Anterior cingulate cortex (tissue), 58 donors: ENCODE results near the gene IGF2BP1.

Source experiments
- DNase-seq, 58 donors: peaks; one replicate each; lab custom pipeline; 2025; lab: John Stamatoyannopoulos, UW

The IGF2BP1 gene

GRCh38 chr17:48997103-48997826, at the start of gene IGF2BP1:
TSS of gene IGF2BP1 (plus strand) at chr17:48997385. CDS start at chr17:48997746, 361 bp downstream.
- DNase-seq, result no peak

DNA sequence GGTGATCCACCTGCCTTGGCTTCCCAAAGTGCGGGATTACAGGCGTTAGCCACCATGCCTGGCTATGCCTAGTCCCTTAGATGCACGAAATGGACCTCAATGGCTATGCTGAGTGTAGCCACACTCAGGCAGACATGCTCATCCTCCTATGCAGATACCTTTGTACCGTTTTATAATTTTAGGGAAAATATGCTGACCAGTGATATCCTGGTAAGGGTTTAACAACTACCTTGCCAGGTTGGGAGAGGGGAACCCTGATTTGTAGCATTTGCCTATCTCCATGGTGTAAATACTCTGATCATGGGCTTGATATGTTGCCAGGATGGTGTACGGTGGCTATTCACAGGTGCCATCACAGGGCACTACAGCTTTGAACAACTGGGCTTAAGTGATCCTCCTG, 45.6 kb upstream of the IGF2BP1 start:
- DNase-seq, result no peak

DNA sequence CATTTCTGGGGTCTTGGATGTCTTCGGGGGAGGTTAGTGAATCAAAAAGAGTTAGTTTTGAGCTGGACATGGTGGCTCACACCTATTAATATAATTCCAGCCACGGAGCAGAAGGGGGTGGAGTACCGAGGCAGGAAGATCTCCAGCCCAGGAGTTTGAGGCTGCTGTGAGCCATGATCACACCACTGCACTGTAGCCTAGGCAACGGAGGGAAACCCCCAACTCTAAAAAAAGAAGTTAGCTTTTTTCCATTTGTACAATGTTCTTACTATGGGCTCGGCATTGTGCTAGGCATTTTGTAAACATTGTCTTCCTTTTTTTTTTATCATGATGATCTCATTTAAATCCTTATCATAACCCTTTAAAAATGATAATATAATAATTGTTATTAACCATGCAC, 44.3 kb upstream of the IGF2BP1 start:
- DNase-seq, result no peak

GRCh38 chr17:48954300-48954755, 42.9 kb upstream of the IGF2BP1 start:
- DNase-seq, result no peak

GRCh38 chr17:48960834-48961515, 36.2 kb upstream of the IGF2BP1 start:
- DNase-seq, result no peak

GRCh38 chr17:48961516-48962233, 35.5 kb upstream of the IGF2BP1 start:
- DNase-seq, result no peak

DNA sequence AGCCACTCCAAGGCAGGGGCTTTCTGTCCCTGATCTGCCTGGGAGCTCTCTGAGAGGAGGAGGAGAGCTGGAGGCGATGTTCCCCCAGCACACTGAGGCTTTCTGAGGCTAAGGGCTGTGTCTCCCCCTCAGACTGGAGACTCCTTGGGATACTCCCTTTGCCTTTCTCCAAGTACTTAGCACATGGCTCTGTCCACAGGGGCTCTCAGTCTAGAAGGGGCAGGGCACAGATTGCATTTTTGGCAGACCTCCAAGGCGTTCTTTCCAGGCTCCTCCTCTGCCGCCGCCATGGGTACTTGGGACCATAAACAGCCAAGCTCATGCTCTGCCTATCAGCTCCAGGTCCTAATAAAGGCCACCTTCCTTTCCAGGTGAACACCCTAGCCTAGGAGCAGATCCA, 27.0 kb upstream of the IGF2BP1 start:
- DNase-seq, result no peak

GRCh38 chr17:48970865-48971687, 26.1 kb upstream of the IGF2BP1 start:
- DNase-seq, result no peak

- no peak for DNase-seq
Measured at GRCh38 chr17:48972749-48973097, 24.5 kb upstream of the IGF2BP1 start.

GRCh38 chr17:48973806-48974205, 23.4 kb upstream of the IGF2BP1 start:
- no peak for DNase-seq

- no peak for DNase-seq
Measured at GRCh38 chr17:48981927-48982539, 15.2 kb upstream of the IGF2BP1 start.

- no peak for DNase-seq
Measured at GRCh38 chr17:48985436-48986245, 11.5 kb upstream of the IGF2BP1 start.

- DNase-seq, result no peak
Measured at GRCh38 chr17:48989100-48989499, 8.1 kb upstream of the IGF2BP1 start.

DNA sequence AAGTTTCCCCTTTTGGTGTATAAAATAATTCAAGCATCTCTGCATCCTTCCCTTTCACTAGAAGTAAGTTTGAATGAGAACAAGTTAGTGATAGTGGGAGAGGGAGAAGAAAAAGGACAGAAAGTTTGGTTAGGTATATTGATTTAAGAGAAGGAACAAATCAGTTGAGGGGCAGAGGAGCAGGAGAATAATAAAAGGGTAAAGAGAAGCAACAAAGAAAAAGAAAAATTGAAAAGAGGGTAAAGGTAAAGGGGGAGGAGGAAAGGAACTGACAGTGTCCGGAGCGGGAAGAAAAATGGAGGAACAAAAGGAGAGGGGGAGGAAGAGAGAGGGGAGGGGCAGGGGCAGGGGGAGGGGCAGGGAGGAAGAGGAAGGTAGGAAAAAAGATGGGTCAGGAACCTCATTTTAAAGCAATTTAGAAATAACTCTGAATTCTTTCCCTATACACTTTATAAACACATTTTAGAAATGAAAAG, 6.3 kb upstream of the IGF2BP1 start:
- no peak for DNase-seq

DNA sequence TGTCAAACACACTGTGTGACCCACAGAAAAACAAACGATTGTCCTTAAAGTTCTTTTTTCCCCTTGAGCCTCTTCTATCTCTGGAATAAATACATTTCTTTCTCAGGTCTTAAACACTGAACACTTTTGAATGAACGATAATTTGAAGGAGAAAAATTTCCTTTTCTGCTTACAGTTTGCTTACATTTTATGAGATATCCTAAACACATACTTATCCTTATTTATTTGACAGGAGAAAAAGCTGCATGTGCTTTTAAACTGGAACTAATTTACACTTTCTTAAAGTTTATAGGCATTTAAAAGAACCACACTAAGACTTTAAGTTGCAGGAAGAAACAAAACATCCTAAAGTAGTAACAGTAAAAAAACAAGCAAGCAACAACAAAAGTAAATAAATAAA, 4.7 kb upstream of the IGF2BP1 start:
- no peak for DNase-seq

GRCh38 chr17:48993305-48993704, 3.9 kb upstream of the IGF2BP1 start:
- DNase-seq, result no peak

DNA sequence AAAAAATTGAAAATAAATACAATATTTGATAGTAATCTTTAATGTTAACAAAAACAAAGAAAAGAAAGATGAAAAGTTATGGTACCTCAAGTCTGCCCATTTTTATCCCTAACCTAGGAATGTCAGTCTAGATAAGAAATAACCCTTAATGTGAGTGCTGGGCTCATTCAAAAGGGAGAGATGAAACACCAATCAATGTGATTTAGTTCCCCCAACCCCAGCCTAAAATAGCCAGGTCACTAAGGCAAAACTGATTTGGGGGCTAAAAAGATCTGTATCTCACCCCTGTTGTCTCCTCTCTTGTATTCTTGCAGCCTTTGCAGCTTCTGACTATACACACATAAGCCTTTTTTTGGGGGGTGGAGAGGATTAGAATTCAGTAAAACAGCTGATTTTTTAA, 3.2 kb upstream of the IGF2BP1 start:
- DNase-seq, result no peak

DNA sequence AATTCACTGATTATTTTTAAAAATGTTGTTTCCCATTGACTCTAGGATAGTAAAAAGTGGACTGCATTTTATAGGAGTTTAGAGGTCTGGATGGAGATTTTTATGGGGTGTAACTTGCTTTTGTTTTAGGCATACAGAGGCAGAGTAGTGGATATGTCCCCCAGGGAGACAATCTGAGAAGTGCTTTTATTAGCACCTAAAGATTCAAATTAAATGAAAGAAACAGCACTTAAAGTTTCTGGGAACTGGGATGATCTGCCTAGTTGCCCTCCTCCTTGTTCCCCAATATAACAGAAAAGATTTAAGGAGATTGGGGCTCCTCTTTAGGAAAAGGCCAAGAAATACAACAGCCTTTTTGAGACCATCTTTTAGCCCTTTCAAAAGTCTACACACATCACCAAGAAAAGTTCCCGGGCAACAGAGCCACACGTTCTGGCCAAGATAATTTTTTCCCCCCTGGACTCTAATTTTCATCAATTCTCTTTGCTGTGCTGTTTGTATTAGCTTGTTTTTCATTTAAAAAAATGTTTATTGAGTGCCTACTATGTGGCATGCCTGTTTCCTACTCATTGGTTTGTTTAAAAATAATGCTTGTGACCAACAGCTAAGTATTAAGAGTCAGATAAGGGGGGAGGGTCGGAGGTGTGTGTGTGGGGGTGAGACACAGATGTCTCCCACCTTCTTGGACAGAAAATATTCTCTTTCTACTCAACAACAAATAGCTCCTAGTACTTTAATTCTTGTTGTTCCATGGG, 2.5 kb upstream of the IGF2BP1 start:
- DNase-seq, result no peak
